Pancreas (tissue), 10 donors: Measurements from ENCODE around the gene VWA5B1. TPM values are rescaled to one million over a fixed set of nuclear protein-coding genes. Genes with fewer than 3 reads are reported as not detected.

Experiments
- ATAC-seq, 4 donors: fragments of 200-7000 bp; cut with Tn5 transposase; one replicate each; pipeline versions ENCODE4 v1.8.0 to v1.9.1; 2020; ENCODE audit warnings: mild to moderate bottlenecking in 4 of 4, moderate library complexity in 4 of 4
- DNase-seq, 6 donors: peaks; one replicate each; pipeline ENCODE4 v3.0.0-alpha.2; 2020
- FAIRE-seq: peaks from 2 replicates; lab custom pipeline; 2012; peaks lifted over from hg19 to GRCh38; lab: Jason Lieb, UNC
- H3K27ac ChIP-seq, 4 donors: fragments of 200-600 bp; sonication (generic); 1 replicate in 3 of 4; 2 replicates in 1 of 4; pipeline versions ENCODE4 v1.5.0 to v1.8.0; 2020
- H3K27me3 ChIP-seq, 4 donors: fragments of 200-600 bp; one replicate each; pipeline ENCODE4 v1.8.0; 2021
- H3K36me3 ChIP-seq, 3 donors: fragments of 200-600 bp; sonication (generic) in 1 of 3; one replicate each; pipeline versions ENCODE4 v1.5.0 to v1.8.0; 2020 to 2021
- H3K4me1 ChIP-seq, 3 donors: fragments of 200-600 bp; one replicate each; pipeline ENCODE4 v1.8.0; 2021
- H3K4me3 ChIP-seq, 4 donors: fragments of 200-600 bp; sonication (generic) in 2 of 4; one replicate each; pipeline versions ENCODE4 v1.5.0 to v1.8.0; 2020 to 2021
- H3K9me3 ChIP-seq, 4 donors: fragments of 200-600 bp; one replicate each; pipeline ENCODE4 v1.8.0; 2021
- WGBS, 2 donors: extraction: QIAGEN DNeasy Blood & Tissue Kit; methylation state at CpG; one replicate each; pipeline ENCODE4 v1.1.7; 2013; 5-methylcytosine and 5-hydroxymethylcytosine counted together
- intact Hi-C, 3 donors: fragments of 100-400 bp; cut with DNase I; formaldehyde crosslinking; loops; one replicate each; pipeline versions ENCODE4 v1.11.1 to v1.14.2; 2022
- polyA plus RNA-seq, 2 donors: library from polyadenylated mRNA; stranded (reverse); fragments of 200-250 nt; gene quantifications; one replicate each; pipeline ENCODE4 v1.2.3, GENCODE V29; 2013
- total RNA-seq, 6 donors: library from RNA; stranded (reverse); fragmentation: NEBNext Ultra II Directional in 4 of 6; extraction: Animal tissue kit (Norgen Biotek cat#: 25700) in 4 of 6; gene quantifications; one replicate each; pipeline versions ENCODE4 v1.2.1 to v1.2.4, GENCODE V29; 2021 to 2023
- TF ChIP-seq, protein P1 (sequence below), 4 donors: fragments of 200-600 bp; sonication (generic) in 3 of 4; IDR thresholded peaks; one replicate each; pipeline versions ENCODE4 v1.5.0 to v1.8.0; 2021; ENCODE audit warnings: antibody characterized with exemption in 4 of 4
- donor health status: healthy with polysubstance abuse.
- donor health status: DM: no; HTN: no; CAD: no; lungs with moderate emphysema.
- donor health status: DM: no; HTN: no; CAD: no.
- donor health status: control.
- donor health status: control.
- donor health status: Bipolar disorder and iron deficiency.
- donor health status: DM: yes; HTN: yes; CAD: no.
- donor health status: DM: no; HTN: no; CAD: no.
- donor health status: DM: no; HTN: no; CAD: no.
- donor health status: DM: yes; HTN: yes; CAD: no.

Gene VWA5B1
- total and polyA plus RNA-seq, 8 donors = 0.16 to 0.70 (median 0.29) TPM; not detected in 1

DNA sequence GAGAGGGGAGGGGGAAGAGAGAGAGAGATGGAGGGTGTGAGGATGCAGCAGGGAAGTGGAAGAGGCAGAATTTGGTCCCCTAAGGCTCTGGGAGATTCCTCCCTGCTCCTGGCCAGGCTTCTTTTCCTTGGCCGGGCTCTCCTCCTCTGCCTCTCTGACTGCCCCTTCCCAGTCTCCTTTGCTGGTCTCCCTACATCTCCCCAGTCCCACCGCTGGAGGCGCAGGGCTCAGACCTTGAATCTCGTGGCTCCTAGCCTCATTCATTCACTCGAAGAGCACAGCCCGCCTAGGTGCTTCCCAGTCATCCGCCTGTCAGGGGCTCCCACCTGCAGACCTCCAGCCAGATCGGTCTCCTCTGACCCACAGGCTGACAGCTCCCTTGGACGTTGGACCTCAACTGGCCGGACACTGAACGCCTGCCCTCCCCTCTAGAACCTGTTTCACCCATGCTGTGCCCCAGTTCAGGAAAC lies 76.5 kb downstream of the VWA5B1 start:
- TF ChIP-seq, protein P1, sequence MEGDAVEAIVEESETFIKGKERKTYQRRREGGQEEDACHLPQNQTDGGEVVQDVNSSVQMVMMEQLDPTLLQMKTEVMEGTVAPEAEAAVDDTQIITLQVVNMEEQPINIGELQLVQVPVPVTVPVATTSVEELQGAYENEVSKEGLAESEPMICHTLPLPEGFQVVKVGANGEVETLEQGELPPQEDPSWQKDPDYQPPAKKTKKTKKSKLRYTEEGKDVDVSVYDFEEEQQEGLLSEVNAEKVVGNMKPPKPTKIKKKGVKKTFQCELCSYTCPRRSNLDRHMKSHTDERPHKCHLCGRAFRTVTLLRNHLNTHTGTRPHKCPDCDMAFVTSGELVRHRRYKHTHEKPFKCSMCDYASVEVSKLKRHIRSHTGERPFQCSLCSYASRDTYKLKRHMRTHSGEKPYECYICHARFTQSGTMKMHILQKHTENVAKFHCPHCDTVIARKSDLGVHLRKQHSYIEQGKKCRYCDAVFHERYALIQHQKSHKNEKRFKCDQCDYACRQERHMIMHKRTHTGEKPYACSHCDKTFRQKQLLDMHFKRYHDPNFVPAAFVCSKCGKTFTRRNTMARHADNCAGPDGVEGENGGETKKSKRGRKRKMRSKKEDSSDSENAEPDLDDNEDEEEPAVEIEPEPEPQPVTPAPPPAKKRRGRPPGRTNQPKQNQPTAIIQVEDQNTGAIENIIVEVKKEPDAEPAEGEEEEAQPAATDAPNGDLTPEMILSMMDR (IDR thresholded peaks at IDR 0.05) = peak; percentile 26 to 43 (median 30)
- FAIRE-seq = no peak
- Histone ChIP-seq H3K36me3 (no peaks in the 10 kb centered on the region), H3K4me1 (peaks cover 0 to 6% (median 3%) of the 10 kb centered on the region in 3 donors), H3K27me3 (peaks cover 0 to 20% (median 4%) of the 10 kb centered on the region in 4 donors), H3K9me3 (no peaks in the 10 kb centered on the region), H3K27ac (no peak overlapping the region), H3K4me3 (peak overlapping the region in 2 of 4 donors; percentile 15 to 36)
- peak; percentile 75 to 96 (median 88) for ATAC-seq
- peak; percentile 26 to 72 (median 48) for DNase-seq
- 6 to 9% methylated on average over 10 to 11 of the region's 11 CpGs for WGBS, 2 donors
- intact Hi-C loops = no loop called here

DNA sequence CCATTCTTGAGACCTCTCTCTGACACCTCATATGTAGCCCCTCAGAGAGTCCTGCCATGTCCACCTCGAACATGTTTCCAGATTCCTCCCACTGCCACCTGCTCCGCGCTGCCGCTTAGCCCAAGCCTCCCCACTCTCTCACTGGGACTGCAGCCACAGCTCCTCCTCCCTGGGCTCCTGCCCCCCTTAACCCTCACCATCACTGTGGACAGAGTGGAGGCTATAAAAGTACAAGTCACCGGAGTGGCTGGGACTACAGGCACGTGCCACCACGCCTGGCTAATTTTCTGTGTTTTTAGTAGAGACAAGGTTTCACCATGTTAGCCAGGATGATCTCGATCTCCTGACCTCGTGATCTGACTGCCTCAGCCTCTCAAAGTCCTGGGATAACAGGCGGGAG lies 77.0 kb downstream of the VWA5B1 start:
- Histone ChIP-seq H3K9me3 (no peaks in the 10 kb centered on the region), H3K36me3 (no peaks in the 10 kb centered on the region), H3K27ac (no peak overlapping the region), H3K4me3 (no peak overlapping the region), H3K4me1 (peaks cover 0 to 6% (median 3%) of the 10 kb centered on the region in 3 donors), H3K27me3 (peaks cover 0 to 20% (median 4%) of the 10 kb centered on the region in 4 donors)
- TF ChIP-seq, protein P1 (IDR thresholded peaks at IDR 0.05) = no peak
- 42 to 45% methylated on average over 10 of the region's 10 CpGs for WGBS, 2 donors
- FAIRE-seq = no peak
- ATAC-seq = peak in 1 of 4 donors; percentile 33
- no peak for DNase-seq
- intact Hi-C loops = no loop called here

DNA sequence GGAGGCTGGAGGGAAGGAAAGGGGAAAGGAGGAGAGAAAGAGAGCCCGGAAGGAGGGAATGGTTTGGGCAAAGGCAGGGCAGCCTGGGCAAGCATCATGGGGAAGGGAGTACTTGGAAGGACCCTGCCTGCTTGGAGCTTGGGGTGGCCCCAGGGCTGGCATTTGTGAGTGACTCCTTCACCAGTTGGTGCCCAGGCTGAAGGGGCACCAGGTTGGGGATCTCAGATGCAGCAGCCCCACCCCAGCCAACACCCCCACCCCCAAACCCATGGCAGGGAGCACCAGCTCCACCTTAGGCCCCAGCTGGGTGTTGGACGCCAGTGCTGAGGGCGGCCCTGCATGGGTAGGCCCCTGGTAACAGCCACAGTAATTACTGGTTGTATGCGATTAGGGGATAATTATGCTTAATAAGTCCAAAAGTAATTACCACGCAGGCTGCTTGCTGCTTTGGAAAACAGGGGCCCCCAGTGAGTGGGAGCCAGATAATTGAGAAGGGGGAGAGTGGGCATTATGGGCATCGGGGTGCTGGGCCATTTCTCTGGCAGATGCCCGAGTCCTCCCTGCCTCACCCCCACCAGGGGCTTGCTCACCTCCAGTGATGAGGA lies 78.3 kb downstream of the VWA5B1 start:
- Histone ChIP-seq H3K4me1 (peaks cover 0 to 6% (median 3%) of the 10 kb centered on the region in 3 donors), H3K27me3 (peaks cover 0 to 20% (median 4%) of the 10 kb centered on the region in 4 donors), H3K36me3 (no peaks in the 10 kb centered on the region), H3K4me3 (no peak overlapping the region), H3K9me3 (no peaks in the 10 kb centered on the region), H3K27ac (no peak overlapping the region)
- DNase-seq (no peak), ATAC-seq (no peak), FAIRE-seq (no peak)
- TF ChIP-seq, protein P1 (IDR thresholded peaks at IDR 0.05) = no peak
- intact Hi-C loops = no loop called here
- 80 to 90% methylated on average over 7 of the region's 7 CpGs for WGBS, 2 donors

DNA sequence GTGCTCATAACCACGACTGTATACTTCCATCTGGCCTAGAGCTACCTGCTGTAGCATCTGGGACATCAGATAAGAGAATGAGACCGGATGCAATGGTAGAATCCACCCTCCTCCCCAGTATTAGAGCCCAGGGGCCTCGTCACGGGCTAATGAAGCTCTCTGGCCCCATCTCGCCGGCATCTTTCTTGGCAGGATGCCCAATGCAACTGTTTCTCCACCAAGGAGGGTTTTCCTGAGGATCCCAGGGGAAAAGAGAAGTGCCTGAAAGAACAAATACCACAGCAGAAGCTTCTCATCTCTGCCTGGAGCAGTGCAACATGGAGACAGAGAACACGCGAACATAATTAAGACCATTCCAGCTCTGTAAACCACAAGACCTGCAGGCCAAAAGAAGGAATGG lies 80.0 kb downstream of the VWA5B1 start:
- H3K27me3 ChIP-seq = peaks cover 0 to 16% (median 4%) of the 10 kb centered on the region in 4 donors
- peaks cover 0 to 6% (median 3%) of the 10 kb centered on the region in 3 donors for H3K4me1 ChIP-seq
- 67 to 69% methylated on average over 8 of the region's 8 CpGs for WGBS, 2 donors
- no peaks in the 10 kb centered on the region for H3K9me3 ChIP-seq
- intact Hi-C loops = no loop called here
- no peak overlapping the region for H3K27ac ChIP-seq
- TF ChIP-seq, protein P1 (IDR thresholded peaks at IDR 0.05) = no peak
- H3K4me3 ChIP-seq = no peak overlapping the region
- DNase-seq (no peak), ATAC-seq (no peak), FAIRE-seq (no peak)
- no peaks in the 10 kb centered on the region for H3K36me3 ChIP-seq

DNA sequence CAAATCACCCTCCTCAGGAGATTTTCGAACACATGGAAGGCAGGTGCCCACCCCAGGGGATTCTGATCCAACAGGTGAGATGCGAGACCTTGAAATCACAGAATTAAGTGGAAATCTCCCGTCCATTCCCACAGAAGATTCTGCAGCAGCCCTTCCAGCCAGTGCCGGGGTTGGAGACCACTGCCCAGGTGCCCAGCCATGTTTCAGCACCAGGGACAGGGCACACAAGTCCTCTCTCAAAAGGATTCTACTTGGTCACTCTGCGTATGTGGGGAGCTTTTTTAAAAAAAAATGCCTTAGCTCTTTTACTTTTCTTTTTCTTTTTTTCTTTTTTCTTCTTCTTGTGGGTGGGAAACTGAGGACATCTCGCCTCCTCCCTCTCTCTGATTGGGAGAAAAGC lies 80.7 kb downstream of the VWA5B1 start:
- no peak for FAIRE-seq
- TF ChIP-seq, protein P1 (IDR thresholded peaks at IDR 0.05) = no peak
- H3K4me1 ChIP-seq = peaks cover 0 to 5% (median 3%) of the 10 kb centered on the region in 3 donors
- no peak overlapping the region for H3K4me3 ChIP-seq
- no peak overlapping the region for H3K27ac ChIP-seq
- no peak for ATAC-seq
- no peaks in the 10 kb centered on the region for H3K36me3 ChIP-seq
- H3K27me3 ChIP-seq = peaks cover 0 to 17% (median 2%) of the 10 kb centered on the region in 4 donors
- WGBS, 2 donors = 28 to 35% methylated on average over 6 of the region's 6 CpGs
- intact Hi-C loops = no loop called here
- no peaks in the 10 kb centered on the region for H3K9me3 ChIP-seq
- no peak for DNase-seq
